Lung (tissue), 12 donors: Measurements from ENCODE around the gene RGSL1. TPM values are rescaled to one million over a fixed set of nuclear protein-coding genes. Genes with fewer than 3 reads are reported as not detected.

Experiments
- ATAC-seq: fragments of 200-7000 bp; cut with Tn5 transposase; one replicate; pipeline ENCODE4 v1.9.1; 2020; ENCODE audit warnings: moderate number of reproducible peaks; ENCODE audit not compliant: insufficient read depth, low FRiP score
- DNase-seq, 3 donors: peaks; one replicate each; pipeline ENCODE4 v3.0.0-alpha.2; 2013 to 2017
- H3K27ac ChIP-seq, 2 donors: one replicate each; pipeline ENCODE4 v1.5.1; 2013; ENCODE audit warnings: mild to moderate bottlenecking in 2 of 2, moderate library complexity in 2 of 2, control low read depth in 1 of 2, inconsistent platforms in 1 of 2, low read depth in 1 of 2, low read length in 1 of 2
- H3K27me3 ChIP-seq, 3 donors: one replicate each; pipeline ENCODE4 v1.5.1; 2013; ENCODE audit warnings: low read length in 2 of 3; ENCODE audit not compliant: control insufficient read depth in 3 of 3, insufficient read depth in 3 of 3
- H3K36me3 ChIP-seq, 4 donors: one replicate each; pipeline ENCODE4 v1.5.1; 2013; ENCODE audit warnings: low read length in 4 of 4, mild to moderate bottlenecking in 1 of 4, moderate library complexity in 1 of 4; ENCODE audit not compliant: control insufficient read depth in 4 of 4, insufficient read depth in 4 of 4
- H3K4me1 ChIP-seq, 5 donors: one replicate each; pipeline ENCODE4 v1.5.1; 2013; ENCODE audit warnings: low read length in 5 of 5, mild to moderate bottlenecking in 2 of 5, moderate library complexity in 1 of 5; ENCODE audit not compliant: control insufficient read depth in 5 of 5, insufficient read depth in 5 of 5
- H3K4me3 ChIP-seq: one replicate; pipeline ENCODE4 v1.5.1; 2013; ENCODE audit warnings: mild to moderate bottlenecking, control low read depth, moderate library complexity
- H3K9ac ChIP-seq, 2 donors: one replicate each; pipeline ENCODE4 v1.5.1; 2013; ENCODE audit warnings: low read length in 2 of 2, control low read depth in 1 of 2; ENCODE audit not compliant: insufficient read depth in 1 of 2
- H3K9me3 ChIP-seq, 4 donors: one replicate each; pipeline ENCODE4 v1.5.1; 2013; ENCODE audit warnings: low read length in 3 of 4, mild to moderate bottlenecking in 1 of 4, moderate library complexity in 1 of 4; ENCODE audit not compliant: control insufficient read depth in 4 of 4, insufficient read depth in 3 of 4
- CTCF ChIP-seq: IDR thresholded peaks from 2 replicates; pipeline ENCODE4 v1.5.1; 2012; ENCODE audit warnings: mild to moderate bottlenecking; ENCODE audit errors: control extremely low read depth, extremely low read depth
- WGBS, 2 donors: extraction: QIAGEN DNeasy Blood & Tissue Kit; methylation state at CpG; one replicate each; pipeline ENCODE4 v1.1.7; 2013; 5-methylcytosine and 5-hydroxymethylcytosine counted together
- polyA plus RNA-seq, 2 donors: library from polyadenylated mRNA; stranded (reverse); fragments of 200-250 nt; gene quantifications; one replicate each; pipeline ENCODE4 v1.2.1, GENCODE V29; 2013
- total RNA-seq, 2 donors: library from RNA; depleted of rRNA in 1 of 2; stranded (reverse); fragments of >200 nt in 1 of 2; gene quantifications; one replicate each; pipeline ENCODE4 v1.2.1, GENCODE V29; 2014 to 2021
- donor health status: control.
- donor health status: control.
- donor health status: Bipolar disorder and iron deficiency.
- donor health status: healthy.
- donor health status: DM: yes; HTN: yes; CAD: no.

Gene RGSL1
- total and polyA plus RNA-seq, 4 donors = 0.13 TPM; not detected in 3

- Histone ChIP-seq H3K27ac (peak overlapping the region in 1 of 2 donors; percentile 98), H3K4me1 (peaks cover 0 to 9% (median 3%) of the 10 kb centered on the region in 5 donors), H3K36me3 (no peaks in the 10 kb centered on the region), H3K9me3 (no peaks in the 10 kb centered on the region), H3K9ac (no peak overlapping the region), H3K4me3 (no peak overlapping the region), H3K27me3 (no peaks in the 10 kb centered on the region)
- 96 to 97% methylated on average over 5 of the region's 5 CpGs for WGBS, 2 donors
- DNase-seq (no peak), ATAC-seq (no peak)
- no peak for TF ChIP-seq CTCF
Measured at GRCh38 chr1:182589931-182590330, 140.0 kb downstream of the RGSL1 start.

GRCh38 chr1:182595641-182596240 lies 145.8 kb downstream of the RGSL1 start:
- H3K27ac ChIP-seq = no peak overlapping the region
- H3K4me1 ChIP-seq = peaks cover 0 to 5% (median 0%) of the 10 kb centered on the region in 5 donors
- WGBS, 2 donors = 36 to 38% methylated on average over 4 of the region's 4 CpGs
- no peaks in the 10 kb centered on the region for H3K9me3 ChIP-seq
- peak; percentile 85 for TF ChIP-seq CTCF
- no peak overlapping the region for H3K9ac ChIP-seq
- no peak overlapping the region for H3K4me3 ChIP-seq
- DNase-seq (peak; percentile 60 to 65 (median 64)), ATAC-seq (peak; percentile 68)
- H3K27me3 ChIP-seq = no peaks in the 10 kb centered on the region
- H3K36me3 ChIP-seq = peaks cover 0 to 7% (median 0%) of the 10 kb centered on the region in 4 donors

- Histone ChIP-seq H3K9me3 (no peaks in the 10 kb centered on the region), H3K27me3 (no peaks in the 10 kb centered on the region), H3K9ac (no peak overlapping the region), H3K4me1 (peaks cover 0 to 7% (median 0%) of the 10 kb centered on the region in 5 donors), H3K4me3 (no peak overlapping the region), H3K27ac (no peak overlapping the region), H3K36me3 (peaks cover 0 to 10% (median 0%) of the 10 kb centered on the region in 4 donors)
- WGBS, 2 donors = 92 to 98% methylated on average over 6 of the region's 6 CpGs
- TF ChIP-seq CTCF = no peak
- DNase-seq (no peak), ATAC-seq (no peak)
Measured at GRCh38 chr1:182596934-182597333, 147.0 kb downstream of the RGSL1 start.

DNA sequence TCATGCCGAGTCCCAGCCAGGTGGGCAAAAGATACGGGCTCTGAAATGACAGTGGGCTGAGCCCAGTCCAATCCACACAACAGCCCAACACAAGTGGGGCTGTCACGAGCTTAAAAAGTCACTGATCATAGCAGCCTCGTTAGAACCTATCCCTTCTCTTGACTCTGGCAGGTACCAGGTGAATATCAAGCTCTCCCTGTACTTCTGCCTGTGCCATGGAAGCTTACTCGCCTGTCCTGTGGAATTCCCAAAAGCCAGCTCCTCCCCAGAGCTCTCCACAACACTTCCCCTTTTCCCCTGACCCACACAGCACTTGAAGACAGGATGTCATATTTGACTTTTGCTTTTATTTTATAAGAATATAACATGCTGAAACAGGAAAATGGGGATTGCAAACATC lies 148.3 kb downstream of the RGSL1 start:
- Histone ChIP-seq H3K4me3 (no peak overlapping the region), H3K27ac (no peak overlapping the region), H3K9me3 (no peaks in the 10 kb centered on the region), H3K4me1 (peaks cover 0 to 7% (median 0%) of the 10 kb centered on the region in 5 donors), H3K36me3 (peaks cover 0 to 10% (median 0%) of the 10 kb centered on the region in 4 donors), H3K9ac (no peak overlapping the region), H3K27me3 (peaks cover 0 to 2% (median 0%) of the 10 kb centered on the region in 3 donors)
- TF ChIP-seq CTCF = no peak
- no peak for DNase-seq
- ATAC-seq = no peak
- 60% methylated on average over 5 of the region's 5 CpGs for WGBS, 2 donors
